GM23338 (cell line): ENCODE results near the gene SRGAP1. TPM values are rescaled to one million over a fixed set of nuclear protein-coding genes. Genes with fewer than 3 reads are reported as not detected.

Source experiments
- ATAC-seq: fragments of 200-7000 bp; cut with Tn5 transposase; 3 replicates; pipeline ENCODE4 v1.9.1; 2020
- DNase-seq: peaks from one replicate; pipeline ENCODE4 v3.0.0-alpha.2; 2015; ENCODE audit warnings: low spot score
- H2AFZ ChIP-seq: fragments of 200-600 bp; sonication (generic); 2 replicates; pipeline ENCODE4 v1.8.0; 2016; ENCODE audit warnings: antibody characterized with exemption, mild to moderate bottlenecking, moderate library complexity
- H3F3A ChIP-seq: fragments of 200-600 bp; sonication (generic); replicated peaks from 2 replicates; pipeline ENCODE4 v1.8.0; 2017; ENCODE audit warnings: antibody characterized with exemption, mixed run types, low read depth
- H3K27ac ChIP-seq: fragments of 200-600 bp; sonication (generic); 2 replicates; pipeline ENCODE4 v1.6.1; 2016; ENCODE audit warnings: low read depth
- H3K27me3 ChIP-seq: fragments of 200-600 bp; sonication (generic); 2 replicates; pipeline ENCODE4 v1.8.0; 2016; ENCODE audit warnings: mild to moderate bottlenecking, mixed run types, moderate library complexity; ENCODE audit not compliant: insufficient read depth
- H3K36me3 ChIP-seq: fragments of 200-600 bp; sonication (generic); 2 replicates; pipeline ENCODE4 v1.8.0; 2016; ENCODE audit warnings: mild to moderate bottlenecking; ENCODE audit not compliant: insufficient read depth
- H3K4me1 ChIP-seq: fragments of 200-600 bp; sonication (generic); 2 replicates; pipeline ENCODE4 v1.8.0; 2016; ENCODE audit warnings: mild to moderate bottlenecking, moderate library complexity; ENCODE audit not compliant: insufficient read depth
- H3K4me2 ChIP-seq: fragments of 200-600 bp; sonication (generic); 2 replicates; pipeline ENCODE4 v1.7.1; 2017; ENCODE audit warnings: mixed run types
- H3K4me3 ChIP-seq: fragments of 200-600 bp; sonication (generic); 2 replicates; pipeline ENCODE4 v1.6.1; 2016; ENCODE audit warnings: mixed run types
- H3K79me2 ChIP-seq: fragments of 200-600 bp; sonication (generic); replicated peaks from 2 replicates; pipeline ENCODE4 v1.8.0; 2017; ENCODE audit warnings: mild to moderate bottlenecking; ENCODE audit not compliant: insufficient read depth
- H3K9me2 ChIP-seq: fragments of 200-600 bp; sonication (generic); 2 replicates; pipeline ENCODE4 v1.8.0; 2017; ENCODE audit not compliant: insufficient read depth
- H4K20me1 ChIP-seq: fragments of 200-600 bp; sonication (generic); replicated peaks from 2 replicates; pipeline ENCODE4 v1.8.0; 2017; ENCODE audit warnings: mild to moderate bottlenecking; ENCODE audit not compliant: insufficient read depth
- H3K27ac Mint-ChIP-seq: 2 replicates; pipeline ENCODE4 v1.8.0; 2020; ENCODE audit warnings: inconsistent platforms, mild to moderate bottlenecking, moderate library complexity, mixed read lengths
- H3K27me3 Mint-ChIP-seq: 3 replicates; pipeline ENCODE4 v1.8.0; 2022; ENCODE audit warnings: low read depth, mild to moderate bottlenecking, moderate library complexity, mixed read lengths, inconsistent platforms; ENCODE audit not compliant: insufficient read depth, poor library complexity
- H3K36me3 Mint-ChIP-seq: 3 replicates; pipeline ENCODE4 v1.8.0; 2021; ENCODE audit warnings: low read depth, mild to moderate bottlenecking, inconsistent platforms, moderate library complexity, mixed read lengths
- H3K4me1 Mint-ChIP-seq: 3 replicates; pipeline ENCODE4 v1.8.0; 2020; ENCODE audit warnings: mild to moderate bottlenecking, inconsistent platforms, mixed read lengths
- H3K4me3 Mint-ChIP-seq: 3 replicates; pipeline ENCODE4 v1.8.0; 2021; ENCODE audit warnings: moderate library complexity, mild to moderate bottlenecking, inconsistent platforms, mixed read lengths
- H3K9me3 Mint-ChIP-seq: 3 replicates; pipeline ENCODE4 v1.8.0; 2020; ENCODE audit warnings: moderate library complexity, mild to moderate bottlenecking, inconsistent platforms, mixed read lengths
- CREB1 ChIP-seq: fragments of 250-450 bp; sonication (Bioruptor Pico); IDR thresholded peaks from 2 replicates; pipeline ENCODE4 v1.5.0; 2020; ENCODE audit warnings: low read depth, mild to moderate bottlenecking, moderate library complexity
- CTCF ChIP-seq, 2 experiments: fragments of 200-600 bp in 1 of 2; sonication (generic) in 1 of 2; conservative IDR thresholded peaks; 2 replicates each; pipeline versions ENCODE4 v1.5.1 to v1.6.1; 2016 to 2017; ENCODE audit warnings: antibody characterized with exemption in 2 of 2, low read depth in 2 of 2, mild to moderate bottlenecking in 2 of 2, moderate library complexity in 1 of 2
- ETS1 ChIP-seq: IDR thresholded peaks from 2 replicates; pipeline ENCODE4 v1.6.1; 2016; ENCODE audit warnings: antibody characterized with exemption
- EZH2 ChIP-seq: fragments of 200-600 bp; sonication (generic); IDR thresholded peaks from one replicate; pipeline ENCODE4 v1.8.0; 2017; ENCODE audit warnings: antibody characterized with exemption, mild to moderate bottlenecking, low read depth; ENCODE audit not compliant: unreplicated experiment
- EZH2phosphoT487 ChIP-seq: fragments of 200-600 bp; sonication (generic); IDR thresholded peaks from one replicate; pipeline ENCODE4 v1.8.1; 2018; ENCODE audit warnings: antibody characterized with exemption; ENCODE audit not compliant: unreplicated experiment
- JUNB ChIP-seq: IDR thresholded peaks from one replicate; pipeline ENCODE4 v1.6.1; 2016; ENCODE audit warnings: antibody characterized with exemption; ENCODE audit not compliant: unreplicated experiment
- STAT1 ChIP-seq: IDR thresholded peaks from one replicate; pipeline ENCODE4 v1.6.1; 2016; ENCODE audit warnings: antibody characterized with exemption; ENCODE audit not compliant: unreplicated experiment
- ZNF114 ChIP-seq: fragments of 250-450 bp; sonication (Bioruptor Pico); IDR thresholded peaks from 2 replicates; pipeline ENCODE4 v1.5.0; 2020; ENCODE audit warnings: mild to moderate bottlenecking, moderate library complexity
- ZNF462 ChIP-seq: fragments of 250-450 bp; sonication (Bioruptor Pico); IDR thresholded peaks from 2 replicates; pipeline ENCODE4 v1.5.0; 2020; ENCODE audit warnings: mild to moderate bottlenecking, moderate library complexity
- polyA plus RNA-seq: library from polyadenylated mRNA; unstranded; fragments of >200 nt; fragmentation: Nextera tagmentation; extraction: Ambion mirVana; gene quantifications from 2 replicates; pipeline ENCODE4 v1.2.1, GENCODE V29; 2016
- total RNA-seq: library from RNA; depleted of rRNA; stranded (reverse); fragments of >200 nt; shearing (Covaris generic); gene quantifications from 2 replicates; pipeline ENCODE4 v1.2.3, GENCODE V29; 2014

SRGAP1 gene
- total and polyA plus RNA-seq, 2 experiments from 2014 or later: 6.1 to 8.1 TPM

- Mint-ChIP-seq H3K36me3 (no peaks in the 10 kb centered on the region; the same call in 2 of the 3 replicates), H3K4me1 (no peaks in the 10 kb centered on the region), H3K27ac (no peak overlapping the region), H3K4me3 (no peak overlapping the region), H3K27me3 (no peaks in the 10 kb centered on the region), H3K9me3 (no peaks in the 10 kb centered on the region)
- no peak overlapping the region for H3K27ac ChIP-seq
- no peaks in the 10 kb centered on the region for H3F3A ChIP-seq
- H3K4me1 ChIP-seq: no peaks in the 10 kb centered on the region
- no peak for TF ChIP-seq CTCF (conservative IDR thresholded peaks at IDR 0.05; ENCODE audit: low read depth in 2 of 2)
- DNase-seq (no peak), ATAC-seq (no peak)
- H2AFZ ChIP-seq: no peak overlapping the region
- H3K4me3 ChIP-seq: no peak overlapping the region
- H4K20me1 ChIP-seq: no peaks in the 10 kb centered on the region
- H3K9me2 ChIP-seq: 0 out of 2 replicates have a peak, but pooled peaks cover 4% of the 10 kb centered on the region
- H3K27me3 ChIP-seq: no peaks in the 10 kb centered on the region
- H3K4me2 ChIP-seq: no peak overlapping the region
- no peaks in the 10 kb centered on the region for H3K79me2 ChIP-seq
- 0 out of 2 replicates have a peak, but pooled peaks cover under 1% of the 10 kb centered on the region for H3K36me3 ChIP-seq
These were observed 30.2 kb upstream of the SRGAP1 start for GRCh38 chr12:63814146-63814772.

- H3K4me2 ChIP-seq: no peak overlapping the region
- H3F3A ChIP-seq: no peaks in the 10 kb centered on the region
- Mint-ChIP-seq H3K4me3 (no peak overlapping the region), H3K9me3 (no peaks in the 10 kb centered on the region), H3K27ac (peak overlapping the region; percentile 57; the same call in 1 of the 2 replicates), H3K27me3 (no peaks in the 10 kb centered on the region), H3K4me1 (no peaks in the 10 kb centered on the region), H3K36me3 (no peaks in the 10 kb centered on the region)
- H3K79me2 ChIP-seq: no peaks in the 10 kb centered on the region
- ATAC-seq: no peak
- no peak overlapping the region for H3K27ac ChIP-seq
- no peak overlapping the region for H3K4me3 ChIP-seq
- H3K9me2 ChIP-seq: 0 out of 2 replicates have a peak, but pooled peaks cover 4% of the 10 kb centered on the region
- H3K4me1 ChIP-seq: no peaks in the 10 kb centered on the region
- H2AFZ ChIP-seq: no peak overlapping the region
- DNase-seq: no peak
- H3K36me3 ChIP-seq: no peaks in the 10 kb centered on the region
- no peaks in the 10 kb centered on the region for H3K27me3 ChIP-seq
- no peaks in the 10 kb centered on the region for H4K20me1 ChIP-seq
- TF ChIP-seq STAT1 (no peak), EZH2 (no peak), ETS1 (no peak), ZNF462 (CRISPR knock-in tag) (no peak), CREB1 (no peak), JUNB (no peak), CTCF (conservative IDR thresholded peaks at IDR 0.05; ENCODE audit: low read depth in 2 of 2) (no peak), EZH2phosphoT487 (no peak), ZNF114 (CRISPR knock-in tag) (no peak)
These were observed 29.0 kb upstream of the SRGAP1 start for GRCh38 chr12:63815482-63815852.
